ENCODE measurements around the gene CD209. TPM values are rescaled to one million over a fixed set of nuclear protein-coding genes. Genes with fewer than 3 reads are reported as not detected.

Gene CD209
- total and polyA plus RNA-seq, 2 donors (not counting 3 experiments of a cell fraction or from before 2014, with no cell fraction given), result not detected

DNA sequence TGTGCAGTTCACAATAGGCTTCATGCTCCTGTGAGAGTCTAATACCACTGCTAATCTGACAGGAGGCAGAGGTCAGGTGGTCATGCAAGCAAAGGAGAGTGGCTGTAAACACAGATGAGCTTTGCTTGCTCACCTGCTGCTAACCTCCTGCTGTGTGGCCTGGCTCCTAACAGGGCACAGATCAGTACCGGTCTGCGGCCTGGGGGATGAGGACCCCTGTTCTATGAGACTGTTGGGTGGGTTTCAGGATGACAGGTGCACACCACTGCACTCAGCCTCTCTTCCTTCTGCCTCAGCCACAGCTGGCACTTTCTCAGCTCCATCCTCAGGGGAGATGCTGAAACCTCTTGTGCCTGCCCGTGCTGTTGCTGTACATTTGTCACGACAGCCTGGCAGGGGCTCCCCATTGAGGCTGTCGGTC lies 25.1 kb downstream of the CD209 start:
- Histone ChIP-seq H3K79me2 (ENCODE audit: control insufficient read depth, insufficient read depth, low read length) (no peaks in the 10 kb centered on the region), H3K27ac (ENCODE audit: insufficient read depth, low read depth, low read length) (no peak overlapping the region), H3K9me1 (replicated peaks; ENCODE audit: control insufficient read depth, extremely low read depth, insufficient read depth, low read length) (no peaks in the 10 kb centered on the region), H3K4me2 (ENCODE audit: insufficient read depth, low read length) (no peak overlapping the region), H3K27me3 (ENCODE audit: control insufficient read depth in 2 of 2, insufficient read depth in 2 of 2, low read length in 2 of 2) (peaks cover 0 to 2% of the 10 kb centered on the region in 2 experiments), H3K36me3 (ENCODE audit: control insufficient read depth in 2 of 2, extremely low read depth in 1 of 2, insufficient read depth in 2 of 2, low read length in 2 of 2) (no peaks in the 10 kb centered on the region), H3K9ac (replicated peaks; ENCODE audit: extremely low read depth, insufficient read depth, low read length) (no peak overlapping the region), H3K4me1 (ENCODE audit: control insufficient read depth, extremely low read depth, insufficient read depth, low read length) (no peaks in the 10 kb centered on the region), H2AFZ (ENCODE audit: low read depth, low read length) (no peak overlapping the region), H3K9me3 (replicated peaks; ENCODE audit: control insufficient read depth, insufficient read depth, low read length) (no peaks in the 10 kb centered on the region), H4K20me1 (replicated peaks; ENCODE audit: control insufficient read depth, extremely low read depth, insufficient read depth, low read length) (no peaks in the 10 kb centered on the region), H3K4me3 (replicated peaks in 1 of 3; ENCODE audit: insufficient read depth in 1 of 3, low read depth in 1 of 3, low read length in 3 of 3) (no peak overlapping the region)
- dilution Hi-C loops (cut with MboI; ENCODE audit: extremely low pct_ligation_motif_present, low sequenced_read_pairs), result no loop called here
- no peak for TF ChIP-seq POLR2A (IDR thresholded peaks at IDR 0.05; ENCODE audit: low read depth, low read length)
- TF ChIP-seq MYC (IDR thresholded peaks at IDR 0.05; ENCODE audit: low read depth, low read length), result no peak
- TF ChIP-seq, protein P1, sequence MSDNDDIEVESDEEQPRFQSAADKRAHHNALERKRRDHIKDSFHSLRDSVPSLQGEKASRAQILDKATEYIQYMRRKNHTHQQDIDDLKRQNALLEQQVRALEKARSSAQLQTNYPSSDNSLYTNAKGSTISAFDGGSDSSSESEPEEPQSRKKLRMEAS (IDR thresholded peaks at IDR 0.05; ENCODE audit: insufficient read depth, insufficient read length), result no peak
- TF ChIP-seq POLR2AphosphoS5 (IDR thresholded peaks at IDR 0.05; ENCODE audit: insufficient read depth, low read depth, low read length), result no peak
- no peak for TF ChIP-seq FOS (IDR thresholded peaks at IDR 0.05; ENCODE audit: borderline replicate concordance, insufficient read depth, low read length)
- TF ChIP-seq GATA2 (IDR thresholded peaks at IDR 0.05; ENCODE audit: insufficient read depth, insufficient read length, low read depth, low read length), result no peak
- no peak for TF ChIP-seq EZH2 (IDR thresholded peaks at IDR 0.05; ENCODE audit: borderline replicate concordance, low read depth, low read length, severe bottlenecking)
- TF ChIP-seq JUN (IDR thresholded peaks at IDR 0.05; ENCODE audit: borderline replicate concordance, insufficient read depth, insufficient read length, low read depth), result no peak
- TF ChIP-seq, protein P2, sequence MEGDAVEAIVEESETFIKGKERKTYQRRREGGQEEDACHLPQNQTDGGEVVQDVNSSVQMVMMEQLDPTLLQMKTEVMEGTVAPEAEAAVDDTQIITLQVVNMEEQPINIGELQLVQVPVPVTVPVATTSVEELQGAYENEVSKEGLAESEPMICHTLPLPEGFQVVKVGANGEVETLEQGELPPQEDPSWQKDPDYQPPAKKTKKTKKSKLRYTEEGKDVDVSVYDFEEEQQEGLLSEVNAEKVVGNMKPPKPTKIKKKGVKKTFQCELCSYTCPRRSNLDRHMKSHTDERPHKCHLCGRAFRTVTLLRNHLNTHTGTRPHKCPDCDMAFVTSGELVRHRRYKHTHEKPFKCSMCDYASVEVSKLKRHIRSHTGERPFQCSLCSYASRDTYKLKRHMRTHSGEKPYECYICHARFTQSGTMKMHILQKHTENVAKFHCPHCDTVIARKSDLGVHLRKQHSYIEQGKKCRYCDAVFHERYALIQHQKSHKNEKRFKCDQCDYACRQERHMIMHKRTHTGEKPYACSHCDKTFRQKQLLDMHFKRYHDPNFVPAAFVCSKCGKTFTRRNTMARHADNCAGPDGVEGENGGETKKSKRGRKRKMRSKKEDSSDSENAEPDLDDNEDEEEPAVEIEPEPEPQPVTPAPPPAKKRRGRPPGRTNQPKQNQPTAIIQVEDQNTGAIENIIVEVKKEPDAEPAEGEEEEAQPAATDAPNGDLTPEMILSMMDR (IDR thresholded peaks at IDR 0.05; ENCODE audit: extremely low read depth in 1 of 2, insufficient read depth in 1 of 2, low read depth in 1 of 2, low read length in 2 of 2), result no peak
- FAIRE-seq (no peak), DNase-seq (ENCODE audit: low read depth, low spot score) (no peak)
- CTCF ChIA-PET, result interaction anchor here (0.6 to 0.7 kb wide), 2 partner anchors 41 to 66 kb away, joined by 3 to 4 read pairs; partner anchors contain the start of gene TRAPPC5
- intact Hi-C loops (cut with micrococcal nuclease), result no loop called here
- POLR2A ChIA-PET, result no interaction called here
- BruUV-seq (replicated peaks), result no TSS peak

Measured in endothelial cell of umbilical vein (primary cell).